HL-60/S4 treated with retinoic acid at 250 ng/mL for 4 days and 3 days (cell line): ENCODE data around the gene OR2V2.
"Not testable (repeated sequence)": the region's sequence is repeated elsewhere in the genome, so short reads cannot be mapped to it uniquely, and the experiment has no call there.

Experiments
- in situ Hi-C: fragments of 300-500 bp; cut with MboI; formaldehyde crosslinking; loops from 2 replicates; pipeline ENCODE4 v1.7.0; 2022; ENCODE audit warnings: low sequenced_read_pairs

Gene OR2V2

DNA sequence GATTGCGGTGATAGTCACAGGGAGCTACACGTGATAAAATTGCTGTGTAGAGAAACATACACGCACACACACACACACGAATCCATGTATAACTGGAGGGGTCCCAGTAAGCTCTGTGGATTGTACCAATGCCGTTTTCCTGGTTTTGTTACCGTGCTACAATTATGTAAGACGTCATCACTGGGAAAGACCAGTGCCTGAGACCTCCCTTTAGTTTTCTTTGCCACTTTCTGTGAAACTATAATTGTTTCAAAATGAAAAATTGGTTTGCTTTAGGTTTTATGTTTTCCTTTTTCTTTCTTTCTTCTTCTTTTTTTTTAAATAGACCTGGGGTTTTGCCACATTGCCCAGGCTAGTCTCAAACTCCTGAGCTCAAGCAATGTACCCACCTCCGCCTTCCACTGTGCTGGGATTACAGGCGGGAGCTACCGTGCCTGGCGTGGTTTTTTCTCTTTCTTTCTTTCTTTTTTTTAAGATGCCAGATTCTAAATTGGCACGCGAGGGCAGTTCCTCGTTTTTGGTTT, 21.3 kb downstream of the OR2V2 start:
- in situ Hi-C loops = no loop called here

GRCh38 chr5:181169459-181170236, 22.3 kb downstream of the OR2V2 start:
- in situ Hi-C loops = not testable (repeated sequence)

- in situ Hi-C loops = no loop called here
Measured at GRCh38 chr5:181170237-181170825, 22.9 kb downstream of the OR2V2 start.

DNA sequence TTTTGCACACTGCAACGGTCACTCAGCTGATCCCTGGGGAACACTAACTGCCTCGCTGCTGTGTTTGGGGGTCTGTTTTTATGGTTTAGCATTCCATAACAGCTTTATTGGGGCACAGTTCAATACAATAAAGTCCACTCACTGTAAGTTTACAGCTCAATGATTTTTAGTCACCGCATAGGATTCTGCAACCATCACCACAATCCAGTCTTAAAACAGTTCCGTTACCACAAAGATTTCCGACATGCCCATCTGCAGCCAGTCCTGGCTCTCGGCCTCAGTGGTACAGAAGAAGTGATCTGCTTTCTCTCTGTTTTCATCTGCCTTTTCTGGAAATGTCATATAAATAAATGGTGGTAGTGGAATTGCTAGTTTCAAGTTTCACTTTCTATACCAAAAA, 23.6 kb downstream of the OR2V2 start:
- in situ Hi-C loops = no loop called here

- in situ Hi-C loops = no loop called here
Measured at GRCh38 chr5:181171782-181172181, 24.4 kb downstream of the OR2V2 start.

- in situ Hi-C loops = no loop called here
Measured at GRCh38 chr5:181173027-181173419, 25.6 kb downstream of the OR2V2 start.

GRCh38 chr5:181173420-181174342, 26.3 kb downstream of the OR2V2 start:
- in situ Hi-C loops = no loop called here

DNA sequence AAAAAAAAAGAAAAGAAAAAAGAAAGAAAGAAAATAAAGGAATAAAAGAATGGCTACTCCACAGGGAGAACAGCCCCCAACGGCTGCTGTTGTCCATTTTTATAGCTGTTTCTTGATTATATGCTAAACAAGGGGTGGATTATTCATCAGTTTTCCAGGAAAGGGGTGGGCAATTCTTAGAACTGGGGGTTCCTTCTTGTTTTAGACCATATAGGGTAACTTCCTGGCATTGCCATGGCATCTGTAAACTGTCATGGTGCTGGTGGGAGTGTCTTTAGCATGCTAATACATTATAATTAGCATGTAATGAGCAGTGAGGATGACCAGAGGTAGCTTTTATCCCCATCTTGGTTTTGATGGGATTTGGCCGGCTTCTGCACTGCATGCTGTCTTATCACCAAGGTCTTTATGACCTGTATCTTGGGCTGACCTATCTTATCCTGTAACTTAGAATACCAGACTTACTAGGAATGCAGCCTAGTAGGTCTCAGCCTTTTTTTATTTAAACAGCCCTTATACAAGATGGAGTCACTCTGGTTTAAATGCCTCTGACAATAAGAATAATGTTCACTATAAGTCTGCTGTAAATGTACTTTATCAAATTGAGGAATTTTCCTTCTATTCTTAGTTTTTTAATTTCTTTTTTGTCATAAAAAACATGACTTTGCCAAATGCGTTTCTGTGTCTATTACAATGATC, 29.0 kb downstream of the OR2V2 start:
- in situ Hi-C loops = no loop called here

DNA sequence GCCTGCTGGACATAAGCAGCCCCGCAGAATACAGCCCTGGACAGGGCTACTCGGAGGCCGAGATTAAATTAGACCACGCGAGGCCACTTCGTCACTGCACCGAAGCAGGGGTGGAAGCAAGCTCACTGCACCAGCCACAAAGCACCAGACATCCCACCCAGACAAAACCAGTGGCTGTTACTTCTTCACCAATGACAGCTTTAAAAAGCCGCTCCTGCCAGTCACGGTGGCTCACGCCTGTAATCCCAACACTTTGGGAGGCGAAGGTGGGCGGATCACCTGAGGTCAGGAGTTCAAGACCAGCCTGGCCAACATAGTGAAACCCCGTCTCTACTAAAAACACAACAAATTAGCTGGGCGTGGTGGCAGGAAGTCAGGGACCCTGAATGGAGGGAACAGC, 30.2 kb downstream of the OR2V2 start:
- in situ Hi-C loops = not testable (repeated sequence)

DNA sequence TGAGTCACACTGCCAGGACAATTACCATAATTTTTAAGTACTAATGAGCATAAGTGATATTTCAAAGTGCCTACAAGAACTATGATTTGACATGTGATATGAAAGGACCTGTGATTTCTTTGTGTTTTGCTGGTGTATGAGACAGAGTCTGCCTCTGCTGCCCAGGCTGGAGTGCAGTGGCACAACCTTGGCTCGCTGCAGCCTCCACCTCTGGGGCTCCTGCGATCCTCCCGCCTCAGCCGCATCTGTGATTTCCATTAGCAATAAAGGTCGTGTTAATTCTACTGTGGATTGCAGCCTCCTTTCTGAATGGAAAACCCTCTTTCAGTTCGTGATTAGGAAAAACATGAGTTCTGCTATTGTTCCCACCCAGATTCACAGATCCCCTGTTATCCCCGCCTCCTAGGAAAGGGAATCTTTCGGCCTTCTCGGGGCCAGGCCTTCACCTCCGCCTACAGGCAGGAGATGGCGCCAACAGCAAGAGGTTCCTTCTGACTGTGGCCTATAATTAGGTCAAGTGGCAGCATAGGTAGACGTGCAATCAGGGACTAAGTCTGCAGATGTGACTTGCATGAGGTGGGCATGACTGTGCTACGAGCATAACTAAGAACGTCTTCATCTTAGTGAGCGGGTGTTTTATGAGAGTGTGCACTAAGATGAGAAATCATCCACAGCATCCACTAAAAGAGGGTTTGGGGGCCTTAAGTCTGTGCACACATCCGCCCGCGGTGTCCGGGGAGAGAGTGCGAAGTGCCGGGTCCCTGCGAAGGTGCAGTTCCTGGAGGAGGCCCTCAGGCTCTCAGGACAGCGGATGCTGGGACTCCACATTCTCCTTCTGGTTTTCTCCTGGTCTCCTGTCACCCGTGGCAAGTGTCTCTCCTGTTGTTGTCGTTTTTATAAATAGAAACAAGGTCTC, 34.5 kb downstream of the OR2V2 start:
- in situ Hi-C loops = no loop called here

- in situ Hi-C loops = no loop called here
Measured at GRCh38 chr5:181182651-181183050, 35.3 kb downstream of the OR2V2 start.

DNA sequence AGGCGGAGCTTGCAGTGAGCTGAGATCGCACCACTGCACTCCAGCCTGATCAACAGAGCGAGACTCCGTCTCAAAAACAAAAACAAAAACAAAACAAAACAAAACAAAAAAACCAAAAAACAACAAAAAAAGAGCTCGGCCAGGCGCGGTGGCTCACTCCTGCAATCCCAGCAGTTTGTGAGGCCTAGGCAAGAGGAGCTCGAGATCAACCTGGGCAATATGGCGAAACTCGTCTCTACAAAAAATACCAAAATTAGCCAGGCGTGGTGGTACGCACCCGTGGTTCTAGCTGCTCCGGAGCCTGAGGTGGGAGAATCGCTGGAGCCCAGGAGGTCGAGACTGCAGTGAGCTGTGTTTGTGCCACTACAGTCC, 37.4 kb downstream of the OR2V2 start:
- in situ Hi-C loops = no loop called here

- in situ Hi-C loops = no loop called here
Measured at GRCh38 chr5:181185560-181185959, 38.2 kb downstream of the OR2V2 start.

- in situ Hi-C loops = no loop called here
Measured at GRCh38 chr5:181186022-181186421, 38.6 kb downstream of the OR2V2 start.

DNA sequence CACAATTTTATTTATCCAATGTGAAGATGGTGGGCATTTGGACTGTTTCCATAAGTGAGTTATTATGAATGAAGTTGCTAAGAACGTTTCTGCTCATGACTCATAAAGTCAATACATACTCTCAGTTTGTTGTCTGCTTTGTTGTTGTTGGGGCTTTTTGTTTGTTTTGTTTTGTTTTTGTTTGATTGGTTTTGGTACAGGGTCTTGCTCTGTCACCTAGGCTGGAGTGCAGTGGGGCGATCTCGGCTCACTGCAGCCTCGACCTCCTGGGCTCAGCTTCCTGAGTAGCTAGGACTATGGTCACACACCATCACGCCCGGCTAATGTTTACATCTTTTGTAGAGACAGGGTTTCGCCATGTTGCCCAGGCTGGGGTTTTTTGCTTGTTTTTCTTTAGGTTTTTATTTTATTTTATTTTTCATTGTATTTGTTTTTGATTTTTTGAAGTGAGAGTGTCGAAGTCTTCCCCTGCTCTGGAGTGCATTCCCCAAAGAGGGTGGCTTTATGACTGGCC, 39.7 kb downstream of the OR2V2 start:
- in situ Hi-C loops = no loop called here

DNA sequence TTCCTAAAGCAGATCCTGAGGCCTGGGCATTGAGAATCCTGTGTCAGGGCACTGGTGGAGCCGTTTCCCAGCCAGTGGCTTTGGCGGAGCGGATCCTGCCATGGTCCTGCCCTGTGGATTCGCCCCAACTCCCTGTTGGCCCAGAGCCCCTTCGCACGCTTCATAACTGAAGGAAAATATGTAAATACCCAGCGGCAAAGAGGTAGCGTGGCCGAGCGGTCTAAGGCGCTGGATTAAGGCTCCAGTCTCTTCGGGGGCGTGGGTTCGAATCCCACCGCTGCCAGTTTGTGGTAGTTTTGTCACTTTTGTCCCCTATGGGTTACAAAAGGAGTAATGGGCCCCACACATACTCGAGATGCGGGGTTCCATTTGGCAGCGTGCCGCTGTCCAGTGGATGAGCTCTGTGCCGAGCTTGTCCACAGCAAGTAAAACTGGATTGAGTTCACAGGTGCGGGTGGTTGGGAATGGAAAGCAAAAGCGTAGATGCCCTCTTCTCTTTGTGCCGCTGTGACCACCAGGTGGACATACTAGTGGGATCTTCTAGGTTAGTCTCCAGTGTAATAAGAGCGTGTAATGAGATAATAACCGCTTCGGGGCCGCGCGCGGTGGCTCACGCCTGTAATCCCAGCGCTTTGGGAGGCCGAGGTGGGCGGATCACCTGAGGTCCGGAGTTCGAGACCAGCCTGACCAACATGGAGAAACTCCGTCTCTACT, 40.3 kb downstream of the OR2V2 start:
- in situ Hi-C loops = no loop called here

GRCh38 chr5:181188700-181189362, 41.4 kb downstream of the OR2V2 start:
- in situ Hi-C loops = no loop called here

- in situ Hi-C loops = no loop called here
Measured at GRCh38 chr5:181189363-181189961, 42.1 kb downstream of the OR2V2 start.
